ENCODE data around the gene SFTPA1. TPM values are rescaled to one million over a fixed set of nuclear protein-coding genes. Genes with fewer than 3 reads are reported as not detected.
"Not testable (repeated sequence)": the region's sequence is repeated elsewhere in the genome, so short reads cannot be mapped to it uniquely, and the experiment has no call there.

The SFTPA1 gene
- total and polyA plus RNA-seq, 4 donors = not detected

GRCh38 chr10:79638318-79638717 is 27.6 kb downstream of the SFTPA1 start:
- H3K27ac ChIP-seq (ENCODE audit: low read depth in 1 of 2, low read length in 2 of 2) = no peak overlapping the region

GRCh38 chr10:79652695-79653094 is 42.0 kb downstream of the SFTPA1 start:
- H3K4me1 ChIP-seq (ENCODE audit: control insufficient read depth in 4 of 4, insufficient read depth in 4 of 4, low read length in 3 of 4); H3K9me3 ChIP-seq (ENCODE audit: control insufficient read depth in 4 of 4, low read length in 3 of 4); H3K4me3 ChIP-seq (ENCODE audit: low read depth in 1 of 3, low read length in 3 of 3); H3K9ac ChIP-seq (ENCODE audit: low read depth in 1 of 2, low read length in 2 of 2); H3K27me3 ChIP-seq (ENCODE audit: control insufficient read depth in 4 of 4, insufficient read depth in 4 of 4, low read length in 3 of 4); H3K36me3 ChIP-seq (ENCODE audit: control insufficient read depth in 4 of 4, insufficient read depth in 3 of 4, low read depth in 1 of 4, low read length in 3 of 4); DNase-seq (ENCODE audit: low spot score); H3K27ac ChIP-seq (ENCODE audit: low read depth in 1 of 2, low read length in 2 of 2): not testable (repeated sequence)
- WGBS = 69% methylated on average over 2 of the region's 2 CpGs

More at GRCh38 chr10:79638318-79638717, 27.6 kb downstream of the SFTPA1 start:
- H3K9me3 ChIP-seq (ENCODE audit: control insufficient read depth in 4 of 4, low read length in 3 of 4) = no peaks in the 10 kb centered on the region
- no peaks in the 10 kb centered on the region for H3K36me3 ChIP-seq (ENCODE audit: control insufficient read depth in 4 of 4, insufficient read depth in 3 of 4, low read depth in 1 of 4, low read length in 3 of 4)
- no peak for DNase-seq (ENCODE audit: low spot score)
- WGBS = 95% methylated on average over 3 of the region's 3 CpGs
- no peaks in the 10 kb centered on the region for H3K27me3 ChIP-seq (ENCODE audit: control insufficient read depth in 4 of 4, insufficient read depth in 4 of 4, low read length in 3 of 4)
- no peak overlapping the region for H3K9ac ChIP-seq (ENCODE audit: low read depth in 1 of 2, low read length in 2 of 2)
- TF ChIP-seq REST (IDR thresholded peaks at IDR 0.05) (no peak), RAD21 (IDR thresholded peaks at IDR 0.05) (no peak), JUND (IDR thresholded peaks at IDR 0.05) (no peak), FOXA2 (IDR thresholded peaks at IDR 0.05) (no peak), EGR1 (IDR thresholded peaks at IDR 0.05; ENCODE audit: low read depth in 2 of 2) (no peak), ZBTB33 (IDR thresholded peaks at IDR 0.05) (no peak), CTCF (IDR thresholded peaks at IDR 0.05; ENCODE audit: low read depth, low read length, missing input control) (no peak), SP1 (IDR thresholded peaks at IDR 0.05) (no peak), HNF4G (IDR thresholded peaks at IDR 0.05) (no peak), TAF1 (conservative IDR thresholded peaks at IDR 0.05) (no peak), ATF3 (IDR thresholded peaks at IDR 0.05) (no peak), HNF4A (conservative IDR thresholded peaks at IDR 0.05) (no peak), FOXA1 (IDR thresholded peaks at IDR 0.05) (no peak), NR2F2 (IDR thresholded peaks at IDR 0.05) (no peak)
- no peaks in the 10 kb centered on the region for H3K4me1 ChIP-seq (ENCODE audit: control insufficient read depth in 4 of 4, insufficient read depth in 4 of 4, low read length in 3 of 4)
- no peak overlapping the region for H3K4me3 ChIP-seq (ENCODE audit: low read depth in 1 of 3, low read length in 3 of 3)

- H3K9ac ChIP-seq (ENCODE audit: low read depth in 1 of 2, low read length in 2 of 2); H3K36me3 ChIP-seq (ENCODE audit: control insufficient read depth in 4 of 4, insufficient read depth in 3 of 4, low read depth in 1 of 4, low read length in 3 of 4); DNase-seq (ENCODE audit: low spot score); H3K9me3 ChIP-seq (ENCODE audit: control insufficient read depth in 4 of 4, low read length in 3 of 4); H3K4me3 ChIP-seq (ENCODE audit: low read depth in 1 of 3, low read length in 3 of 3); H3K27me3 ChIP-seq (ENCODE audit: control insufficient read depth in 4 of 4, insufficient read depth in 4 of 4, low read length in 3 of 4); H3K27ac ChIP-seq (ENCODE audit: low read depth in 1 of 2, low read length in 2 of 2); H3K4me1 ChIP-seq (ENCODE audit: control insufficient read depth in 4 of 4, insufficient read depth in 4 of 4, low read length in 3 of 4): not testable (repeated sequence)
Observed at GRCh38 chr10:79663287-79663686, 52.5 kb downstream of the SFTPA1 start.

GRCh38 chr10:79664686-79665085 is 53.9 kb downstream of the SFTPA1 start:
- not testable (repeated sequence) for H3K36me3 ChIP-seq (ENCODE audit: control insufficient read depth in 4 of 4, insufficient read depth in 3 of 4, low read depth in 1 of 4, low read length in 3 of 4); H3K27ac ChIP-seq (ENCODE audit: low read depth in 1 of 2, low read length in 2 of 2); H3K27me3 ChIP-seq (ENCODE audit: control insufficient read depth in 4 of 4, insufficient read depth in 4 of 4, low read length in 3 of 4); H3K9me3 ChIP-seq (ENCODE audit: control insufficient read depth in 4 of 4, low read length in 3 of 4); H3K4me3 ChIP-seq (ENCODE audit: low read depth in 1 of 3, low read length in 3 of 3); DNase-seq (ENCODE audit: low spot score); H3K9ac ChIP-seq (ENCODE audit: low read depth in 1 of 2, low read length in 2 of 2); H3K4me1 ChIP-seq (ENCODE audit: control insufficient read depth in 4 of 4, insufficient read depth in 4 of 4, low read length in 3 of 4)
- WGBS = 93% methylated on average over 4 of the region's 4 CpGs
